A172 (cell line): ENCODE data around the gene MFGE8. TPM values are rescaled to one million over a fixed set of nuclear protein-coding genes. Genes with fewer than 3 reads are reported as not detected.

Source experiments
- DNase-seq: peaks from one replicate; pipeline ENCODE4 v3.0.0-alpha.2; 2015; ENCODE audit warnings: low spot score
- total RNA-seq: library from RNA; depleted of rRNA; stranded (reverse); fragments of >200 nt; shearing (Covaris generic); gene quantifications from 2 replicates; pipeline ENCODE4 v1.2.3, GENCODE V29; 2014

MFGE8 gene
- total RNA-seq, 1 experiment from 2014 or later, result 144 TPM

- peak; percentile 99 for DNase-seq
Observed at GRCh38 chr15:88918738-88919137, 5.6 kb upstream of the MFGE8 start.

- no peak for DNase-seq
Observed at GRCh38 chr15:88917760-88918159, 4.6 kb upstream of the MFGE8 start.

- no peak for DNase-seq
Observed at GRCh38 chr15:88915354-88915753, 2.2 kb upstream of the MFGE8 start.

GRCh38 chr15:88913850-88914169 is 631 bp upstream of the MFGE8 start:
- DNase-seq, result peak; percentile 21

GRCh38 chr15:88912500-88912921 is 668 bp downstream of the MFGE8 start:
- DNase-seq, result no peak

GRCh38 chr15:88911766-88912118 is 1.4 kb downstream of the MFGE8 start:
- DNase-seq, result peak; percentile 76

GRCh38 chr15:88909956-88910831 is 3.0 kb downstream of the MFGE8 start:
- DNase-seq, result no peak

- no peak for DNase-seq
Observed at GRCh38 chr15:88908697-88909621, 4.2 kb downstream of the MFGE8 start.

- DNase-seq, result no peak
Observed at GRCh38 chr15:88908123-88908522, 5.1 kb downstream of the MFGE8 start.

GRCh38 chr15:88907111-88907510 is 6.1 kb downstream of the MFGE8 start:
- DNase-seq, result no peak

- DNase-seq, result no peak
Observed at GRCh38 chr15:88906551-88906950, 6.6 kb downstream of the MFGE8 start.

- no peak for DNase-seq
Observed at GRCh38 chr15:88906130-88906529, 7.0 kb downstream of the MFGE8 start.

- DNase-seq, result no peak
Observed at GRCh38 chr15:88905576-88905975, 7.6 kb downstream of the MFGE8 start.

GRCh38 chr15:88904624-88905327 is 8.4 kb downstream of the MFGE8 start:
- peak; percentile 79 for DNase-seq

GRCh38 chr15:88904257-88904623 is 8.9 kb downstream of the MFGE8 start:
- DNase-seq, result no peak

- no peak for DNase-seq
Observed at GRCh38 chr15:88902846-88903245, 10.3 kb downstream of the MFGE8 start.

- DNase-seq, result no peak
Observed at GRCh38 chr15:88902221-88902835, 10.9 kb downstream of the MFGE8 start.

- DNase-seq, result no peak
Observed at GRCh38 chr15:88901508-88902220, 11.5 kb downstream of the MFGE8 start.

- DNase-seq, result no peak
Observed at GRCh38 chr15:88900982-88901418, 12.2 kb downstream of the MFGE8 start.

GRCh38 chr15:88900309-88900981 is 12.7 kb downstream of the MFGE8 start:
- peak; percentile 85 for DNase-seq
